Spleen (tissue), 7 donors: ENCODE measurements around the gene ABCD2.

Experiments
- CTCF ChIP-seq, 11 experiments: fragments of 200-600 bp in 7 of 11; fragments of 450-650 bp in 4 of 11; sonication (generic) in 4 of 11; IDR thresholded peaks in 8 of 11; conservative IDR thresholded peaks in 3 of 11; 1 replicate in 7 of 11; 2 replicates in 4 of 11; pipeline versions ENCODE4 v1.4.0 to v1.8.0; 2016 to 2021; ENCODE audit warnings: antibody characterized with exemption in 11 of 11, inconsistent platforms in 4 of 11, mild to moderate bottlenecking in 1 of 11
- POLR2A ChIP-seq, 3 donors: fragments of 450-650 bp; IDR thresholded peaks; one replicate each; pipeline ENCODE4 v1.5.1; 2017; ENCODE audit warnings: antibody characterized with exemption in 3 of 3, mild to moderate bottlenecking in 1 of 3
- POLR2AphosphoS5 ChIP-seq, 3 donors: sonication (generic); formaldehyde crosslinking; IDR thresholded peaks; one replicate each; pipeline ENCODE4 v1.5.1; 2017; ENCODE audit warnings: antibody characterized with exemption in 3 of 3
- donor health status: DM: no; HTN: no; CAD: no; lungs with moderate emphysema.
- donor health status: DM: no; HTN: no; CAD: no.
- donor health status: DM: no; HTN: no; CAD: no.

- TF ChIP-seq CTCF (IDR thresholded peaks at IDR 0.05 in 8 of 11, conservative IDR thresholded peaks at IDR 0.05 in 3 of 11), result no peak
- TF ChIP-seq POLR2AphosphoS5 (IDR thresholded peaks at IDR 0.05), result no peak
- no peak for TF ChIP-seq POLR2A (IDR thresholded peaks at IDR 0.05)
These were observed 14.1 kb downstream of the ABCD2 start for GRCh38 chr12:39605501-39605900.
